A549 (cell line): ENCODE data around the gene BSDC1.
"Not testable (repeated sequence)": the region's sequence is repeated elsewhere in the genome, so short reads cannot be mapped to it uniquely, and the experiment has no call there.

Source experiments
- BHLHE40 ChIP-seq: IDR thresholded peaks from 2 replicates; pipeline ENCODE4 v1.6.1; 2012; ENCODE audit warnings: low read depth, low read length, inconsistent platforms
- CBX8 ChIP-seq: fragments of 200-600 bp; sonication (generic); IDR thresholded peaks from 2 replicates; pipeline ENCODE4 v1.6.1; 2016
- CEBPB ChIP-seq, 2 experiments: fragments of >200 bp in 1 of 2; sonication (Bioruptor Twin) in 1 of 2; formaldehyde crosslinking in 1 of 2; IDR thresholded peaks; 2 replicates each; pipeline ENCODE4 v1.6.1; 2012 to 2016
- CHD2 ChIP-seq: fragments of 150-350 bp; IDR thresholded peaks from 2 replicates; pipeline ENCODE4 v1.6.1; 2014; ENCODE audit warnings: low read length; ENCODE audit not compliant: partially characterized antibody
- CHD4 ChIP-seq: fragments of 200-600 bp; sonication (generic); IDR thresholded peaks from 2 replicates; pipeline ENCODE4 v1.6.1; 2016; ENCODE audit warnings: antibody characterized with exemption, mild to moderate bottlenecking, borderline replicate concordance
- EHMT2 ChIP-seq: fragments of 200-600 bp; sonication (generic); IDR thresholded peaks from 2 replicates; pipeline ENCODE4 v1.6.1; 2016; ENCODE audit warnings: antibody characterized with exemption, low read depth, mild to moderate bottlenecking, moderate library complexity
- JUN ChIP-seq, 2 experiments: fragments of >200 bp; sonication (Bioruptor Twin); formaldehyde crosslinking; IDR thresholded peaks; 2 replicates in 1 of 2; 3 replicates in 1 of 2; pipeline ENCODE4 v1.6.1; 2016 to 2017
- KDM5A ChIP-seq: fragments of 200-600 bp; sonication (generic); IDR thresholded peaks from 2 replicates; pipeline ENCODE4 v1.6.1; 2016; ENCODE audit warnings: antibody characterized with exemption, mild to moderate bottlenecking
- POLR2A ChIP-seq: IDR thresholded peaks from 2 replicates; pipeline ENCODE4 v1.6.1; 2012; ENCODE audit warnings: mild to moderate bottlenecking, low read length
- RAD21 ChIP-seq, 2 experiments: fragments of >200 bp in 1 of 2; sonication (Bioruptor Twin) in 1 of 2; formaldehyde crosslinking in 1 of 2; IDR thresholded peaks in 1 of 2; conservative IDR thresholded peaks in 1 of 2; 2 replicates in 1 of 2; 3 replicates in 1 of 2; pipeline ENCODE4 v1.6.1; 2012 to 2018; ENCODE audit warnings: inconsistent platforms in 1 of 2
- SMC3 ChIP-seq: fragments of >200 bp; sonication (Bioruptor Twin); formaldehyde crosslinking; IDR thresholded peaks from 3 replicates; pipeline ENCODE4 v1.6.1; 2018; ENCODE audit warnings: inconsistent platforms
- USF2 ChIP-seq: fragments of 450-650 bp; IDR thresholded peaks from 2 replicates; pipeline ENCODE4 v1.6.1; 2014; ENCODE audit warnings: antibody characterized with exemption
- ZC3H11A ChIP-seq: fragments of 450-650 bp; IDR thresholded peaks from 2 replicates; pipeline ENCODE4 v1.6.1; 2014; ENCODE audit warnings: antibody characterized with exemption, mild to moderate bottlenecking
- TF ChIP-seq, protein P1 (sequence below): fragments of >200 bp; sonication (Bioruptor Twin); formaldehyde crosslinking; IDR thresholded peaks from 3 replicates; pipeline ENCODE4 v1.5.1; 2016

- TF ChIP-seq, protein P1, sequence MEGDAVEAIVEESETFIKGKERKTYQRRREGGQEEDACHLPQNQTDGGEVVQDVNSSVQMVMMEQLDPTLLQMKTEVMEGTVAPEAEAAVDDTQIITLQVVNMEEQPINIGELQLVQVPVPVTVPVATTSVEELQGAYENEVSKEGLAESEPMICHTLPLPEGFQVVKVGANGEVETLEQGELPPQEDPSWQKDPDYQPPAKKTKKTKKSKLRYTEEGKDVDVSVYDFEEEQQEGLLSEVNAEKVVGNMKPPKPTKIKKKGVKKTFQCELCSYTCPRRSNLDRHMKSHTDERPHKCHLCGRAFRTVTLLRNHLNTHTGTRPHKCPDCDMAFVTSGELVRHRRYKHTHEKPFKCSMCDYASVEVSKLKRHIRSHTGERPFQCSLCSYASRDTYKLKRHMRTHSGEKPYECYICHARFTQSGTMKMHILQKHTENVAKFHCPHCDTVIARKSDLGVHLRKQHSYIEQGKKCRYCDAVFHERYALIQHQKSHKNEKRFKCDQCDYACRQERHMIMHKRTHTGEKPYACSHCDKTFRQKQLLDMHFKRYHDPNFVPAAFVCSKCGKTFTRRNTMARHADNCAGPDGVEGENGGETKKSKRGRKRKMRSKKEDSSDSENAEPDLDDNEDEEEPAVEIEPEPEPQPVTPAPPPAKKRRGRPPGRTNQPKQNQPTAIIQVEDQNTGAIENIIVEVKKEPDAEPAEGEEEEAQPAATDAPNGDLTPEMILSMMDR, result not testable (repeated sequence)
- TF ChIP-seq JUN (IDR thresholded peaks at IDR 0.05); EHMT2; POLR2A; ZC3H11A; KDM5A; SMC3; BHLHE40; RAD21 (conservative IDR thresholded peaks at IDR 0.05 in 1 of 2, IDR thresholded peaks at IDR 0.05 in 1 of 2); CEBPB (IDR thresholded peaks at IDR 0.05); CHD4; USF2; CHD2; CBX8: not testable (repeated sequence)
Observed at GRCh38 chr1:32396524-32396923, 2.3 kb upstream of the BSDC1 start.
